GM12878 (cell line): Measurements from ENCODE around the gene CBFA2T3. TPM values are rescaled to one million over a fixed set of nuclear protein-coding genes. Genes with fewer than 3 reads are reported as not detected.

ENCODE experiments used
- ATAC-seq: fragments of 200-7000 bp; cut with Tn5 transposase; 3 replicates; pipeline ENCODE4 v1.9.1; 2020; ENCODE audit warnings: mild to moderate bottlenecking, moderate library complexity
- BruUV-seq: library from RNA; stranded (reverse); fragments of 400-500 nt; replicated peaks from 2 replicates; lab custom pipeline; 2021; lab: Mats Ljungman, UMichigan
- CTCF ChIA-PET: fragments of 300-600 bp; sonication (Branson Sonifier 250); formaldehyde crosslinking; extraction: SDS; loops from one replicate; lab custom pipeline; 2021; ENCODE audit warnings: inconsistent platforms; lab: Yijun Ruan, JAX
- POLR2A ChIA-PET: fragments of 350-600 bp; formaldehyde crosslinking; extraction: SDS; loops from one replicate; lab custom pipeline; 2021; ENCODE audit warnings: inconsistent platforms; lab: Charles Lee
- RAD21 ChIA-PET: fragments of 300-600 bp; sonication (Branson Sonifier 250); formaldehyde crosslinking; loops from one replicate; lab custom pipeline; 2023; ENCODE audit warnings: antibody characterized with exemption; ENCODE audit not compliant: unreplicated experiment; lab: Charles Lee
- SMC1A ChIA-PET: fragments of 300-600 bp; sonication (Branson Sonifier 250); formaldehyde crosslinking; loops from one replicate; lab custom pipeline; 2023; ENCODE audit not compliant: unreplicated experiment, uncharacterized antibody; lab: Charles Lee
- DNase-seq: peaks from one replicate; pipeline ENCODE4 v3.0.0-alpha.2; 2011; ENCODE audit warnings: low read depth, low spot score
- FAIRE-seq: peaks from 3 replicates; lab custom pipeline; 2011; peaks lifted over from hg19 to GRCh38; lab: Jason Lieb, UNC
- H2AFZ ChIP-seq: 2 replicates; pipeline ENCODE4 v1.6.0; 2011; ENCODE audit warnings: low read depth, low read length, control low read depth; ENCODE audit not compliant: control insufficient read depth
- H3K27ac ChIP-seq: 2 replicates; pipeline ENCODE4 v1.5.1; 2011; ENCODE audit warnings: control low read depth; ENCODE audit not compliant: control insufficient read depth, insufficient read depth
- H3K27me3 ChIP-seq, 2 experiments: replicated peaks in 1 of 2; 2 replicates each; pipeline versions ENCODE4 v1.6.0 to v1.6.1; 2011; ENCODE audit warnings: low read length in 1 of 2; ENCODE audit not compliant: control insufficient read depth in 2 of 2, insufficient read depth in 2 of 2
- H3K36me3 ChIP-seq, 2 experiments: 2 replicates each; pipeline ENCODE4 v1.5.1; 2011; ENCODE audit warnings: low read length in 1 of 2; ENCODE audit not compliant: control insufficient read depth in 2 of 2, insufficient read depth in 2 of 2
- H3K4me1 ChIP-seq: 2 replicates; pipeline ENCODE4 v1.6.1; 2011; ENCODE audit warnings: mild to moderate bottlenecking, low read length, moderate library complexity, mixed read lengths; ENCODE audit not compliant: control insufficient read depth, insufficient read depth
- H3K4me2 ChIP-seq: 2 replicates; pipeline ENCODE4 v1.6.0; 2011; ENCODE audit warnings: control low read depth; ENCODE audit not compliant: control insufficient read depth, insufficient read depth
- H3K4me3 ChIP-seq: fragments of 200-600 bp; sonication (generic); 2 replicates; pipeline ENCODE4 v1.5.1; 2016
- H3K79me2 ChIP-seq: 2 replicates; pipeline ENCODE4 v1.6.0; 2011; ENCODE audit warnings: low read length; ENCODE audit not compliant: control insufficient read depth, insufficient read depth
- H3K9ac ChIP-seq: 2 replicates; pipeline ENCODE4 v1.8.0; 2011; ENCODE audit warnings: low read length, control low read depth, mixed read lengths; ENCODE audit not compliant: control insufficient read depth, insufficient read depth
- H3K9me3 ChIP-seq: replicated peaks from 3 replicates; pipeline ENCODE4 v1.5.1; 2011; ENCODE audit warnings: mild to moderate bottlenecking, low read length; ENCODE audit not compliant: control insufficient read depth, insufficient read depth
- H4K20me1 ChIP-seq: 2 replicates; pipeline ENCODE4 v1.6.0; 2011; ENCODE audit not compliant: control insufficient read depth, insufficient read depth
- CREM ChIP-seq: IDR thresholded peaks from 2 replicates; pipeline ENCODE4 v1.6.1; 2014; ENCODE audit warnings: antibody characterized with exemption, low read depth
- DPF2 ChIP-seq: fragments of 450-650 bp; IDR thresholded peaks from 2 replicates; pipeline ENCODE4 v1.6.1; 2017; ENCODE audit warnings: mild to moderate bottlenecking
- HDGF ChIP-seq: fragments of 450-650 bp; IDR thresholded peaks from 2 replicates; pipeline ENCODE4 v1.6.1; 2016; ENCODE audit warnings: antibody characterized with exemption
- MEF2A ChIP-seq: IDR thresholded peaks from 2 replicates; pipeline ENCODE4 v1.6.1; 2011; ENCODE audit warnings: low read depth, mild to moderate bottlenecking, low read length, moderate library complexity; ENCODE audit not compliant: insufficient read depth
- MEF2B ChIP-seq: fragments of 450-650 bp; IDR thresholded peaks from 2 replicates; pipeline ENCODE4 v1.6.1; 2018; ENCODE audit warnings: mild to moderate bottlenecking, moderate library complexity; ENCODE audit not compliant: partially characterized antibody, poor library complexity, severe bottlenecking
- NFIC ChIP-seq: IDR thresholded peaks from 2 replicates; pipeline ENCODE4 v1.6.1; 2012; ENCODE audit warnings: low read depth, mild to moderate bottlenecking, inconsistent platforms, low read length, moderate library complexity
- NFYA ChIP-seq: IDR thresholded peaks from 2 replicates; pipeline ENCODE4 v1.6.1; 2011; ENCODE audit warnings: low read depth, mild to moderate bottlenecking, low read length, improper control_type of control experiment, borderline replicate concordance
- PAX8 ChIP-seq: fragments of 450-650 bp; IDR thresholded peaks from 2 replicates; pipeline ENCODE4 v1.6.1; 2017; ENCODE audit warnings: mild to moderate bottlenecking, moderate library complexity
- POLR2AphosphoS5 ChIP-seq: IDR thresholded peaks from 2 replicates; pipeline ENCODE4 v1.6.1; 2011; ENCODE audit warnings: mild to moderate bottlenecking, low read length, inconsistent platforms
- RAD51 ChIP-seq: fragments of 450-650 bp; IDR thresholded peaks from 2 replicates; pipeline ENCODE4 v1.6.1; 2016; ENCODE audit warnings: moderate library complexity, mild to moderate bottlenecking, inconsistent platforms
- STAT1 ChIP-seq: fragments of 450-650 bp; conservative IDR thresholded peaks from 2 replicates; pipeline ENCODE4 v1.6.1; 2014; ENCODE audit warnings: antibody characterized with exemption, mild to moderate bottlenecking
- TCF12 ChIP-seq: IDR thresholded peaks from 2 replicates; pipeline ENCODE4 v1.6.1; 2011; ENCODE audit warnings: low read depth, mild to moderate bottlenecking, low read length
- TCF3 ChIP-seq: IDR thresholded peaks from 2 replicates; pipeline ENCODE4 v1.6.1; 2012; ENCODE audit warnings: low read depth, mild to moderate bottlenecking, low read length, borderline replicate concordance; ENCODE audit not compliant: insufficient read depth
- YBX1 ChIP-seq: fragments of 450-650 bp; IDR thresholded peaks from 2 replicates; pipeline ENCODE4 v1.6.1; 2016; ENCODE audit warnings: antibody characterized with exemption
- WGBS: methylation state at CpG from one replicate; pipeline ENCODE4 v1.1.6; 2016; ENCODE audit warnings: low lambda C conversion rate; ENCODE audit not compliant: insufficient replicate concordance, insufficient coverage; ENCODE audit errors: missing lambda C conversion rate; 5-methylcytosine and 5-hydroxymethylcytosine counted together
- in situ Hi-C: fragments of 300-500 bp; cut with MboI; formaldehyde crosslinking; loops from 9 replicates; pipeline ENCODE4 v1.14.3; 2018; ENCODE audit warnings: mixed read lengths
- intact Hi-C: fragments of 100-400 bp; cut with micrococcal nuclease; formaldehyde crosslinking; loops from one replicate; pipeline ENCODE4 v1.14.2; 2022; ENCODE audit not compliant: unreplicated experiment
- polyA plus RNA-seq, 11 experiments: library from polyadenylated mRNA; depleted of rRNA in 4 of 11; unstranded in 6 of 11; stranded (reverse) in 5 of 11; fragments of >200 nt; fragmentation: Nextera tagmentation in 4 of 11; fragmentation: Illumina TruSeq in 1 of 11; extraction: Ambion mirVana in 4 of 11; extraction: Trizol in 1 of 11; gene quantifications; 1 replicate in 1 of 11; 2 replicates in 10 of 11; pipeline versions ENCODE4 v1.2.1 to v1.2.3, GENCODE V29; 2011 to 2016; ENCODE audit warnings: inconsistent platforms in 2 of 11, missing spikeins in 2 of 11, low read depth in 1 of 11
- total RNA-seq, 4 experiments: library from RNA; depleted of rRNA in 3 of 4; stranded (reverse); fragments of >200 nt in 3 of 4; fragmentation: Illumina TruSeq in 1 of 4; extraction: Trizol in 1 of 4; gene quantifications; 2 replicates each; pipeline versions ENCODE4 v1.2.1 to v1.2.3, GENCODE V29; 2013 to 2021
- TF ChIP-seq, protein P1 (sequence below): fragments of 450-650 bp; IDR thresholded peaks from 2 replicates; pipeline ENCODE4 v1.6.1; 2018; ENCODE audit warnings: borderline replicate concordance, mild to moderate bottlenecking; ENCODE audit not compliant: partially characterized antibody
- TF ChIP-seq, protein P2 (sequence below): fragments of 450-650 bp; conservative IDR thresholded peaks from 2 replicates; pipeline ENCODE4 v1.6.1; 2017; ENCODE audit warnings: mild to moderate bottlenecking, moderate library complexity
- TF ChIP-seq, protein P3 (sequence below): fragments of 450-650 bp; IDR thresholded peaks from 2 replicates; pipeline ENCODE4 v1.6.1; 2016; ENCODE audit warnings: mild to moderate bottlenecking
- TF ChIP-seq, protein P4 (sequence below): fragments of 450-650 bp; IDR thresholded peaks from 2 replicates; pipeline ENCODE4 v1.6.1; 2018; ENCODE audit warnings: mild to moderate bottlenecking, low read depth, moderate library complexity; ENCODE audit not compliant: partially characterized antibody

The CBFA2T3 gene
- total and polyA plus RNA-seq, 10 of the 15 experiments (the other 5 are each of a cell fraction or from before 2014, with no cell fraction given), result 0.69 to 42.6 (median 4.5) TPM

DNA sequence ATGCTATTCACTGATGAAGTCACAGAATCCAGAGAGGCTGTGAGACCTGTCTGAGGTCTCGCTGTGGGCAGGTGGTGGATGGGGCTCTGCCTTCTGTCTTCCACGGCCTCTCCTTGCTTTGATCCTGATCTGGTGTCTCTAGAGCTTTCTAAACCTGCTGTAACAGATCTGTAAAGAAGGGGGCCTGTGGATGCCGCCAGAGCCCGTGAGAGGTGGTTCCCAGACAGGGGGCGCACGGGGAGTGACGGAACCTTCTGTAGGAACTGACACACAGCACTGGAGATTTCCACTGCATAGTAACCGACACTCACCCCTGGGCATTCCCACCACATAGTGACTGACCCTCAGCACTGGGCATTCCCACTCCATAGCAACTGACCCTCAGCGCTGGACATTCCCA lies 16.0 kb downstream of the CBFA2T3 start:
- Histone ChIP-seq H3K27me3 (no peaks in the 10 kb centered on the region; a peak in 1 of 4 replicates), H3K4me1 (peaks cover 24% of the 10 kb centered on the region), H3K9ac (no peak overlapping the region), H3K36me3 (peaks cover 2 to 5% of the 10 kb centered on the region in 2 experiments; a peak in 3 of 4 replicates), H2AFZ (no peak overlapping the region), H4K20me1 (no peaks in the 10 kb centered on the region), H3K4me2 (no peak overlapping the region), H3K9me3 (no peaks in the 10 kb centered on the region), H3K79me2 (peaks cover 22% of the 10 kb centered on the region), H3K27ac (no peak overlapping the region), H3K4me3 (no peak overlapping the region)
- POLR2A ChIA-PET, result no interaction called here
- no peak for DNase-seq
- intact Hi-C loops, result no loop called here
- 94% methylated on average over 9 of the region's 9 CpGs for WGBS
- in situ Hi-C loops, result no loop called here
- CTCF ChIA-PET, result no interaction called here
- RAD21 ChIA-PET, result no interaction called here
- no peak for FAIRE-seq
- SMC1A ChIA-PET, result no interaction called here
- no TSS peak for BruUV-seq
- no peak for ATAC-seq
- no peak for TF ChIP-seq CREM
- no peak for TF ChIP-seq POLR2AphosphoS5
- TF ChIP-seq PAX8, result no peak
- no peak for TF ChIP-seq NFIC
- TF ChIP-seq RAD51, result no peak
- TF ChIP-seq DPF2, result no peak
- no peak for TF ChIP-seq HDGF
- TF ChIP-seq MEF2B, result no peak
- TF ChIP-seq YBX1, result no peak
- TF ChIP-seq TCF3, result no peak
- no peak for TF ChIP-seq MEF2A
- no peak for TF ChIP-seq STAT1
- TF ChIP-seq, protein P1, sequence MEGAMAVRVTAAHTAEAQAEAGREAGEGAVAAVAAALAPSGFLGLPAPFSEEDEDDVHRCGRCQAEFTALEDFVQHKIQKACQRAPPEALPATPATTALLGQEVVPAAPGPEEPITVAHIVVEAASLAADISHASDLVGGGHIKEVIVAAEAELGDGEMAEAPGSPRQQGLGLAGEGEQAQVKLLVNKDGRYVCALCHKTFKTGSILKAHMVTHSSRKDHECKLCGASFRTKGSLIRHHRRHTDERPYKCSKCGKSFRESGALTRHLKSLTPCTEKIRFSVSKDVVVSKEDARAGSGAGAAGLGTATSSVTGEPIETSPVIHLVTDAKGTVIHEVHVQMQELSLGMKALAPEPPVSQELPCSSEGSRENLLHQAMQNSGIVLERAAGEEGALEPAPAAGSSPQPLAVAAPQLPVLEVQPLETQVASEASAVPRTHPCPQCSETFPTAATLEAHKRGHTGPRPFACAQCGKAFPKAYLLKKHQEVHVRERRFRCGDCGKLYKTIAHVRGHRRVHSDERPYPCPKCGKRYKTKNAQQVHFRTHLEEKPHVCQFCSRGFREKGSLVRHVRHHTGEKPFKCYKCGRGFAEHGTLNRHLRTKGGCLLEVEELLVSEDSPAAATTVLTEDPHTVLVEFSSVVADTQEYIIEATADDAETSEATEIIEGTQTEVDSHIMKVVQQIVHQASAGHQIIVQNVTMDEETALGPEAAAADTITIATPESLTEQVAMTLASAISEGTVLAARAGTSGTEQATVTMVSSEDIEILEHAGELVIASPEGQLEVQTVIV, result no peak
- TF ChIP-seq TCF12, result no peak
- TF ChIP-seq, protein P2, sequence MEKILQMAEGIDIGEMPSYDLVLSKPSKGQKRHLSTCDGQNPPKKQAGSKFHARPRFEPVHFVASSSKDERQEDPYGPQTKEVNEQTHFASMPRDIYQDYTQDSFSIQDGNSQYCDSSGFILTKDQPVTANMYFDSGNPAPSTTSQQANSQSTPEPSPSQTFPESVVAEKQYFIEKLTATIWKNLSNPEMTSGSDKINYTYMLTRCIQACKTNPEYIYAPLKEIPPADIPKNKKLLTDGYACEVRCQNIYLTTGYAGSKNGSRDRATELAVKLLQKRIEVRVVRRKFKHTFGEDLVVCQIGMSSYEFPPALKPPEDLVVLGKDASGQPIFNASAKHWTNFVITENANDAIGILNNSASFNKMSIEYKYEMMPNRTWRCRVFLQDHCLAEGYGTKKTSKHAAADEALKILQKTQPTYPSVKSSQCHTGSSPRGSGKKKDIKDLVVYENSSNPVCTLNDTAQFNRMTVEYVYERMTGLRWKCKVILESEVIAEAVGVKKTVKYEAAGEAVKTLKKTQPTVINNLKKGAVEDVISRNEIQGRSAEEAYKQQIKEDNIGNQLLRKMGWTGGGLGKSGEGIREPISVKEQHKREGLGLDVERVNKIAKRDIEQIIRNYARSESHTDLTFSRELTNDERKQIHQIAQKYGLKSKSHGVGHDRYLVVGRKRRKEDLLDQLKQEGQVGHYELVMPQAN, result no peak
- no peak for TF ChIP-seq NFYA
- TF ChIP-seq, protein P3, sequence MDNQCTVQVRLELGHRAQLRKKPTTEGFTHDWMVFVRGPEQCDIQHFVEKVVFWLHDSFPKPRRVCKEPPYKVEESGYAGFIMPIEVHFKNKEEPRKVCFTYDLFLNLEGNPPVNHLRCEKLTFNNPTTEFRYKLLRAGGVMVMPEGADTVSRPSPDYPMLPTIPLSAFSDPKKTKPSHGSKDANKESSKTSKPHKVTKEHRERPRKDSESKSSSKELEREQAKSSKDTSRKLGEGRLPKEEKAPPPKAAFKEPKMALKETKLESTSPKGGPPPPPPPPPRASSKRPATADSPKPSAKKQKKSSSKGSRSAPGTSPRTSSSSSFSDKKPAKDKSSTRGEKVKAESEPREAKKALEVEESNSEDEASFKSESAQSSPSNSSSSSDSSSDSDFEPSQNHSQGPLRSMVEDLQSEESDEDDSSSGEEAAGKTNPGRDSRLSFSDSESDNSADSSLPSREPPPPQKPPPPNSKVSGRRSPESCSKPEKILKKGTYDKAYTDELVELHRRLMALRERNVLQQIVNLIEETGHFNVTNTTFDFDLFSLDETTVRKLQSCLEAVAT, result no peak
- TF ChIP-seq, protein P4, sequence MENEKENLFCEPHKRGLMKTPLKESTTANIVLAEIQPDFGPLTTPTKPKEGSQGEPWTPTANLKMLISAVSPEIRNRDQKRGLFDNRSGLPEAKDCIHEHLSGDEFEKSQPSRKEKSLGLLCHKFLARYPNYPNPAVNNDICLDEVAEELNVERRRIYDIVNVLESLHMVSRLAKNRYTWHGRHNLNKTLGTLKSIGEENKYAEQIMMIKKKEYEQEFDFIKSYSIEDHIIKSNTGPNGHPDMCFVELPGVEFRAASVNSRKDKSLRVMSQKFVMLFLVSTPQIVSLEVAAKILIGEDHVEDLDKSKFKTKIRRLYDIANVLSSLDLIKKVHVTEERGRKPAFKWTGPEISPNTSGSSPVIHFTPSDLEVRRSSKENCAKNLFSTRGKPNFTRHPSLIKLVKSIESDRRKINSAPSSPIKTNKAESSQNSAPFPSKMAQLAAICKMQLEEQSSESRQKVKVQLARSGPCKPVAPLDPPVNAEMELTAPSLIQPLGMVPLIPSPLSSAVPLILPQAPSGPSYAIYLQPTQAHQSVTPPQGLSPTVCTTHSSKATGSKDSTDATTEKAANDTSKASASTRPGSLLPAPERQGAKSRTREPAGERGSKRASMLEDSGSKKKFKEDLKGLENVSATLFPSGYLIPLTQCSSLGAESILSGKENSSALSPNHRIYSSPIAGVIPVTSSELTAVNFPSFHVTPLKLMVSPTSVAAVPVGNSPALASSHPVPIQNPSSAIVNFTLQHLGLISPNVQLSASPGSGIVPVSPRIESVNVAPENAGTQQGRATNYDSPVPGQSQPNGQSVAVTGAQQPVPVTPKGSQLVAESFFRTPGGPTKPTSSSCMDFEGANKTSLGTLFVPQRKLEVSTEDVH, result no peak
